Keratinocyte (primary cell): Measurements from ENCODE around the gene WWC2.

Experiments used
- EZH2 ChIP-seq: IDR thresholded peaks from one replicate; pipeline ENCODE4 v1.6.1; 2012; ENCODE audit warnings: inconsistent platforms, mild to moderate bottlenecking, low read length, moderate library complexity
- TF ChIP-seq, protein P1 (sequence below), 3 experiments: IDR thresholded peaks in 1 of 3; conservative IDR thresholded peaks in 1 of 3; optimal IDR thresholded peaks in 1 of 3; 2 replicates in 2 of 3; 3 replicates in 1 of 3; pipeline versions ENCODE3 to v1.5.1; 2011; ENCODE audit warnings: low read length in 3 of 3, mild to moderate bottlenecking in 3 of 3, moderate library complexity in 2 of 3, control low read depth in 1 of 3, inconsistent platforms in 1 of 3; ENCODE audit not compliant: insufficient read depth in 2 of 3; ENCODE audit errors: extremely low read depth in 1 of 3

DNA sequence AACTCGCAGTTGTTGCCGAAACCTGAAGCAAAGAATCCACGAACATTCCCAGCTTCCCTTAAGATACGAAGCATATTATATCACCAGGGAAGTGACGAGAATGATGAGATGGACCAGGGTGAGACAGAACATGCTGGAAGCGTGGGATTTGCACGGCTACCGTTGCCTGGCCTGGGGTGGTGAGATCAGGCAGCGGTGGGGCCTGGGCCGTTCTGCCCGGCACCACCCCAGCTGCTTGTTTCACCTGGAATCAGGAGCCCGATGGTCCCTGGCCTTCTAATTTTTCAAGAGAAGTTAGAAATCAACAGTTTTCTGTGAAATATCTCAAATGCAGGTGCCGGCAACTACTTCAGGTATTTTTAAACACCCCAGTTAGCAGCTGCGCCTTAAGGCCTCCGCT lies 215.3 kb downstream of the WWC2 start:
- TF ChIP-seq, protein P1, sequence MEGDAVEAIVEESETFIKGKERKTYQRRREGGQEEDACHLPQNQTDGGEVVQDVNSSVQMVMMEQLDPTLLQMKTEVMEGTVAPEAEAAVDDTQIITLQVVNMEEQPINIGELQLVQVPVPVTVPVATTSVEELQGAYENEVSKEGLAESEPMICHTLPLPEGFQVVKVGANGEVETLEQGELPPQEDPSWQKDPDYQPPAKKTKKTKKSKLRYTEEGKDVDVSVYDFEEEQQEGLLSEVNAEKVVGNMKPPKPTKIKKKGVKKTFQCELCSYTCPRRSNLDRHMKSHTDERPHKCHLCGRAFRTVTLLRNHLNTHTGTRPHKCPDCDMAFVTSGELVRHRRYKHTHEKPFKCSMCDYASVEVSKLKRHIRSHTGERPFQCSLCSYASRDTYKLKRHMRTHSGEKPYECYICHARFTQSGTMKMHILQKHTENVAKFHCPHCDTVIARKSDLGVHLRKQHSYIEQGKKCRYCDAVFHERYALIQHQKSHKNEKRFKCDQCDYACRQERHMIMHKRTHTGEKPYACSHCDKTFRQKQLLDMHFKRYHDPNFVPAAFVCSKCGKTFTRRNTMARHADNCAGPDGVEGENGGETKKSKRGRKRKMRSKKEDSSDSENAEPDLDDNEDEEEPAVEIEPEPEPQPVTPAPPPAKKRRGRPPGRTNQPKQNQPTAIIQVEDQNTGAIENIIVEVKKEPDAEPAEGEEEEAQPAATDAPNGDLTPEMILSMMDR (optimal IDR thresholded peaks at IDR 0.05 in 1 of 3, IDR thresholded peaks at IDR 0.05 in 1 of 3, conservative IDR thresholded peaks at IDR 0.05 in 1 of 3; ENCODE audit: extremely low read depth in 1 of 3, insufficient read depth in 2 of 3, low read length in 3 of 3) = no peak
- TF ChIP-seq EZH2 = no peak
